Brain microvascular endothelial cell (primary cell): ENCODE results near the gene LXN.

ENCODE experiments used
- DNase-seq: peaks from one replicate; pipeline ENCODE4 v3.0.0-alpha.2; 2020
- H3K27ac ChIP-seq: fragments of 250-450 bp; sonication (Bioruptor Pico); 2 replicates; pipeline ENCODE4 v1.5.1; 2020; ENCODE audit warnings: mild to moderate bottlenecking, moderate library complexity
- H3K27me3 ChIP-seq: fragments of 250-450 bp; sonication (Bioruptor Pico); replicated peaks from 2 replicates; pipeline ENCODE4 v1.5.1; 2020; ENCODE audit warnings: mild to moderate bottlenecking
- H3K36me3 ChIP-seq: fragments of 250-450 bp; sonication (Bioruptor Pico); replicated peaks from 2 replicates; pipeline ENCODE4 v1.5.1; 2020; ENCODE audit warnings: mild to moderate bottlenecking
- H3K4me3 ChIP-seq: 2 replicates; pipeline ENCODE4 v1.5.1; 2011; ENCODE audit warnings: low read depth, mild to moderate bottlenecking, control low read depth, low read length, moderate library complexity
- in situ Hi-C: cut with HindIII; loops from 2 replicates; pipeline ENCODE4 v1.10.0; 2017; ENCODE audit warnings: low sequenced_read_pairs, low pct_ligation_motif_present
- TF ChIP-seq, protein P1 (sequence below): IDR thresholded peaks from 2 replicates; pipeline ENCODE4 v1.5.1; 2011; ENCODE audit warnings: low read depth, mild to moderate bottlenecking, moderate library complexity, low read length, control low read depth, inconsistent platforms; ENCODE audit errors: missing control alignments

LXN gene

GRCh38 chr3:158712443-158712842, 40.0 kb upstream of the LXN start:
- Histone ChIP-seq H3K36me3 (peaks cover 2% of the 10 kb centered on the region), H3K4me3 (no peak overlapping the region), H3K27me3 (no peaks in the 10 kb centered on the region), H3K27ac (peak overlapping the region; percentile 93)
- in situ Hi-C loops, result no loop called here
- TF ChIP-seq, protein P1, sequence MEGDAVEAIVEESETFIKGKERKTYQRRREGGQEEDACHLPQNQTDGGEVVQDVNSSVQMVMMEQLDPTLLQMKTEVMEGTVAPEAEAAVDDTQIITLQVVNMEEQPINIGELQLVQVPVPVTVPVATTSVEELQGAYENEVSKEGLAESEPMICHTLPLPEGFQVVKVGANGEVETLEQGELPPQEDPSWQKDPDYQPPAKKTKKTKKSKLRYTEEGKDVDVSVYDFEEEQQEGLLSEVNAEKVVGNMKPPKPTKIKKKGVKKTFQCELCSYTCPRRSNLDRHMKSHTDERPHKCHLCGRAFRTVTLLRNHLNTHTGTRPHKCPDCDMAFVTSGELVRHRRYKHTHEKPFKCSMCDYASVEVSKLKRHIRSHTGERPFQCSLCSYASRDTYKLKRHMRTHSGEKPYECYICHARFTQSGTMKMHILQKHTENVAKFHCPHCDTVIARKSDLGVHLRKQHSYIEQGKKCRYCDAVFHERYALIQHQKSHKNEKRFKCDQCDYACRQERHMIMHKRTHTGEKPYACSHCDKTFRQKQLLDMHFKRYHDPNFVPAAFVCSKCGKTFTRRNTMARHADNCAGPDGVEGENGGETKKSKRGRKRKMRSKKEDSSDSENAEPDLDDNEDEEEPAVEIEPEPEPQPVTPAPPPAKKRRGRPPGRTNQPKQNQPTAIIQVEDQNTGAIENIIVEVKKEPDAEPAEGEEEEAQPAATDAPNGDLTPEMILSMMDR, result no peak
- DNase-seq, result no peak

GRCh38 chr3:158711886-158712285, 39.4 kb upstream of the LXN start:
- Histone ChIP-seq H3K36me3 (peaks cover 2% of the 10 kb centered on the region), H3K4me3 (no peak overlapping the region), H3K27ac (peak overlapping the region; percentile 93), H3K27me3 (no peaks in the 10 kb centered on the region)
- TF ChIP-seq, protein P1, result no peak
- in situ Hi-C loops, result no loop called here
- peak; percentile 45 for DNase-seq

- Histone ChIP-seq H3K4me3 (no peak overlapping the region), H3K27ac (peak overlapping the region; percentile 93), H3K36me3 (peaks cover 2% of the 10 kb centered on the region), H3K27me3 (no peaks in the 10 kb centered on the region)
- TF ChIP-seq, protein P1, result no peak
- in situ Hi-C loops, result no loop called here
- DNase-seq, result no peak
These were observed 38.2 kb upstream of the LXN start for GRCh38 chr3:158710601-158711000.

DNA sequence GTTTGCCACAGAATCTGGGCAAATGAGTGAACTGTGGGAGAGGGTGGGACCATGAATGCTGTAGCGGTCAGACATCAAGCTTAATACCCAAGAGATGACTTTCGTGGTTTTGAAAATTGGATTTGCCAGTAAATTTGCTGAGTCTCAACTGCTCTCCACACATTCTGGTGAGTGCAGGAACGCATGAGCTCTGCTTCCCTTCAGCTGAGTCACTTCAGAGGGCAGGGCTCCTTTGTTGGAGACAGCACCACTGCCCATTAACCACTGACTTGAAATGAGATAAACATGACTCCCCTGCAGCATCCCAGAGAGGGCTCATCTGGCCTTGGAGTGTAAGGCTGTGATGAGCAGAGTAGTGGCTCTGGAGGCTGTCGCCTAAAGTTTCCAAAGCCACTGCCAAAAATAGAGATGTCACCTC, 37.2 kb upstream of the LXN start:
- Histone ChIP-seq H3K27ac (peak overlapping the region; percentile 93), H3K4me3 (no peak overlapping the region), H3K27me3 (no peaks in the 10 kb centered on the region), H3K36me3 (peaks cover 2% of the 10 kb centered on the region)
- DNase-seq, result peak; percentile 98
- TF ChIP-seq, protein P1, result no peak
- in situ Hi-C loops, result no loop called here

GRCh38 chr3:158703566-158703965, 31.1 kb upstream of the LXN start:
- H3K36me3 ChIP-seq, result peaks cover 4% of the 10 kb centered on the region
- TF ChIP-seq, protein P1, result no peak
- H3K4me3 ChIP-seq, result no peak overlapping the region
- no peaks in the 10 kb centered on the region for H3K27me3 ChIP-seq
- H3K27ac ChIP-seq, result peak overlapping the region; percentile 98
- in situ Hi-C loops, result no loop called here
- no peak for DNase-seq

GRCh38 chr3:158702815-158703481, 30.5 kb upstream of the LXN start:
- peak; percentile 86 for DNase-seq

More at GRCh38 chr3:158702815-158703481, 30.5 kb upstream of the LXN start:
- in situ Hi-C loops, result no loop called here
- Histone ChIP-seq H3K27ac (peak overlapping the region; percentile 98), H3K36me3 (peaks cover 2% of the 10 kb centered on the region), H3K4me3 (no peak overlapping the region), H3K27me3 (no peaks in the 10 kb centered on the region)
- TF ChIP-seq, protein P1, result no peak
